Common myeloid progenitor, CD34-positive (primary cell): ENCODE data around the gene FGD3.

Source experiments
- CTCF ChIA-PET: fragments of 350-600 bp; sonication (Branson Sonifier 250); formaldehyde crosslinking; loops from one replicate; lab custom pipeline; 2021; ENCODE audit warnings: antibody characterized with exemption; lab: Charles Lee
- POLR2A ChIA-PET: fragments of 350-600 bp; sonication (Branson Sonifier 250); formaldehyde crosslinking; loops from one replicate; lab custom pipeline; 2021; ENCODE audit warnings: antibody characterized with exemption; lab: Charles Lee
- DNase-seq, 3 donors: peaks; one replicate each; pipeline versions ENCODE4 v3.0.0 to v3.0.0-alpha.2; 2013
- H3K27ac ChIP-seq, 2 experiments: 1 replicate in 1 of 2; 2 replicates in 1 of 2; pipeline ENCODE4 v1.7.0; 2013; ENCODE audit warnings: inconsistent platforms in 2 of 2, low read length in 2 of 2, mild to moderate bottlenecking in 2 of 2, low read depth in 1 of 2, moderate library complexity in 1 of 2; ENCODE audit not compliant: severe bottlenecking in 2 of 2, insufficient read depth in 1 of 2, poor library complexity in 1 of 2
- H3K27me3 ChIP-seq, 5 experiments: replicated peaks in 2 of 5; 1 replicate in 3 of 5; 2 replicates in 2 of 5; pipeline versions ENCODE4 v1.6.1 to v1.7.0; 2013; ENCODE audit warnings: low read length in 4 of 5, mild to moderate bottlenecking in 2 of 5, moderate library complexity in 2 of 5, inconsistent platforms in 1 of 5; ENCODE audit not compliant: insufficient read depth in 5 of 5, control insufficient read depth in 4 of 5
- H3K36me3 ChIP-seq, 4 experiments: 1 replicate in 2 of 4; 2 replicates in 2 of 4; pipeline versions ENCODE4 v1.6.1 to v1.7.0; 2013; ENCODE audit warnings: low read length in 3 of 4, control low read depth in 1 of 4, mild to moderate bottlenecking in 1 of 4; ENCODE audit not compliant: control insufficient read depth in 4 of 4, insufficient read depth in 4 of 4
- H3K4me1 ChIP-seq, 4 experiments: 1 replicate in 3 of 4; 2 replicates in 1 of 4; pipeline versions ENCODE4 v1.6.1 to v1.7.1; 2013; ENCODE audit warnings: low read length in 3 of 4, mild to moderate bottlenecking in 3 of 4, control low read depth in 1 of 4, inconsistent platforms in 1 of 4, moderate library complexity in 1 of 4; ENCODE audit not compliant: control insufficient read depth in 4 of 4, insufficient read depth in 4 of 4; ENCODE audit errors: control extremely low read depth in 1 of 4
- H3K4me3 ChIP-seq, 7 experiments: 1 replicate in 4 of 7; 2 replicates in 3 of 7; pipeline versions ENCODE4 v1.5.1 to v1.7.0; 2013; ENCODE audit warnings: mild to moderate bottlenecking in 7 of 7, low read length in 6 of 7, moderate library complexity in 6 of 7, inconsistent platforms in 2 of 7, low read depth in 2 of 7, control low read depth in 1 of 7; ENCODE audit not compliant: insufficient read depth in 4 of 7, control insufficient read depth in 1 of 7; ENCODE audit errors: extremely low read depth in 1 of 7
- H3K9me3 ChIP-seq, 5 experiments: 1 replicate in 4 of 5; 2 replicates in 1 of 5; pipeline versions ENCODE4 v1.6.1 to v1.7.1; 2013; ENCODE audit warnings: low read length in 4 of 5, mild to moderate bottlenecking in 2 of 5, inconsistent platforms in 1 of 5, low read depth in 1 of 5, moderate library complexity in 1 of 5; ENCODE audit not compliant: control insufficient read depth in 4 of 5, insufficient read depth in 2 of 5; ENCODE audit errors: control extremely low read depth in 1 of 5
- WGBS: methylation state at CpG from one replicate; pipeline ENCODE4 v1.1.5; 2013; ENCODE audit not compliant: insufficient coverage; 5-methylcytosine and 5-hydroxymethylcytosine counted together

FGD3 gene

GRCh38 chr9:93048566-93049448, 101.5 kb downstream of the FGD3 start:
- Histone ChIP-seq H3K4me3 (no peak overlapping the region), H3K4me1 (peaks cover 3 to 11% (median 6%) of the 10 kb centered on the region in 4 experiments), H3K36me3 (no peaks in the 10 kb centered on the region), H3K27me3 (no peaks in the 10 kb centered on the region), H3K9me3 (no peaks in the 10 kb centered on the region), H3K27ac (no peak overlapping the region)
- no peak for DNase-seq
- CTCF ChIA-PET, result interaction anchor here (1.4 kb wide), 1 partner anchor 12 kb away, joined by 3 read pairs; no protein-coding TSS in a partner anchor
- WGBS, result 90% methylated on average over 7 of the region's 8 CpGs
- POLR2A ChIA-PET, result no interaction called here

DNA sequence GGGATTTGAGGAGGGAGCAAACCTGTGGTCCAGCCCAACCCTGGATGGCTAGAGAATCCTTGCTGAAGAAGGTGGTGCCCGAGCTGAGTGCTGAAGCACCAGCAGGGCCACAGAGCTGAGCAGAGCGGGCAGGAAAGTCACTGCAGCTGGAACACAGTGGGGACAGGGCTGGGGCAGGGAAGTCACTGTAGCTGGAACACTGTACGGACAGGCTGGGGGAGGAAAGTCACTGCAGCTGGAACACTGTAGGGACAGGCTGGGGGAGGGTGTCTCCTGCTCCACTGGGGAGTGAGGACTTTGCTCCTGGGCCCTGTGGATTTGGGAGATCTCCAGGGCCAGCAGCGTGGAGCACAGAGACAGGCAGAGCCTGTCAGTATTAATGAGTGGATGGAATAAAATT, 102.2 kb downstream of the FGD3 start:
- POLR2A ChIA-PET, result no interaction called here
- H3K4me1 ChIP-seq, result peaks cover 3 to 18% (median 7%) of the 10 kb centered on the region in 4 experiments
- 96% methylated on average over 4 of the region's 4 CpGs for WGBS

DNA sequence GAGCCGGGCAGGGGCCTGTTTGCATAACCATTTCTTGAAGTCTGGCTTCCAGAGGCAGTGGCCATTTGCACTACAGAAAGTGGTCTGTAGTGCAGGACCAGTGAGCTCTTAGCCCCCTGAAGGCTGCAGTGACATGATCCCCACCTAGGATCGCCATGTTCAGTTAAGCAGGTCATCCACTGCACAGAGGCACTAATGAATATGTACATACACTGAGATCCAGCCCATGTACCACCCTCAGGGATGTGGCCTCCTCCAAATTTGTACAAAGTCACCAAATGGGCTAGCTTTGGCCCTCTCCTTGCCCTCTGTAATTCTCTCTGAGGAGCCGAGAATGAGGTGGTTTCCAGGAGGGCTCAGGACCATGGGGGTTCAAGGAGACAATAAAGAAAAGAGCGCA, 102.9 kb downstream of the FGD3 start:
- ChIA-PET POLR2A (no interaction called here), CTCF (interaction anchor here (0.8 to 4.4 kb wide), 7 partner anchors 9 to 111 kb away, joined by 3 to 16 read pairs (median 3); no protein-coding TSS in a partner anchor)
- no peaks in the 10 kb centered on the region for H3K9me3 ChIP-seq
- no peak overlapping the region for H3K27ac ChIP-seq
- no peaks in the 10 kb centered on the region for H3K27me3 ChIP-seq
- H3K36me3 ChIP-seq, result no peaks in the 10 kb centered on the region
- 97% methylated on average over 3 of the region's 4 CpGs for WGBS
- no peak overlapping the region for H3K4me3 ChIP-seq
- peaks cover 3 to 25% (median 11%) of the 10 kb centered on the region in 4 experiments for H3K4me1 ChIP-seq
- DNase-seq, result no peak

More for the DNA sequence above, 102.2 kb downstream of the FGD3 start:
- H3K4me3 ChIP-seq, result no peak overlapping the region
- H3K36me3 ChIP-seq, result no peaks in the 10 kb centered on the region
- no peaks in the 10 kb centered on the region for H3K9me3 ChIP-seq
- H3K27ac ChIP-seq, result no peak overlapping the region
- CTCF ChIA-PET, result interaction anchor here (1.1 to 1.4 kb wide), 3 partner anchors 13 to 21 kb away, joined by 3 to 5 read pairs (median 3); no protein-coding TSS in a partner anchor
- DNase-seq, result no peak
- no peaks in the 10 kb centered on the region for H3K27me3 ChIP-seq

DNA sequence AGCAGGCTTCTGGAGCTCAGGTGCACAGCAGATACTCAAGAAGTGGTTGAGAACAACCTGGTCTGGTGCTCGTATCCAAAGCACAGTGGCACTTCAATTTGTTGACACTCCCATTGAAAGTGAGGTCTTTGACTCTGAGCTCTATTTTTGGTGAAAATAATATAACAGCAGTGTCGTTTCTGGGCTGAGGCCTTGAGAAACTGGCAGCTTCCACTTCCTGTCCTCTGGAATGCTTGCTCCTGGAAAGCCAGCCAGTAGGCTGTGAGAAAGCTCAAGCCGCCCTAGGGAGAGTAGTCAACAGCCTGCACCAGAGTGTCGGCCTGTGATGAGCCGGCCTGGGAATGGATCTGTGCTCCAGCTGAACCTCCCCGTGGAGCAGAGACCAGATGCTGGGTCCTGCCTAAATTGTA, 104.4 kb downstream of the FGD3 start:
- Histone ChIP-seq H3K27ac (no peak overlapping the region), H3K4me3 (no peak overlapping the region), H3K9me3 (no peaks in the 10 kb centered on the region), H3K4me1 (peaks cover 4 to 29% (median 11%) of the 10 kb centered on the region in 4 experiments), H3K36me3 (no peaks in the 10 kb centered on the region), H3K27me3 (no peaks in the 10 kb centered on the region)
- DNase-seq, result no peak
- ChIA-PET CTCF (interaction anchor here (0.9 to 4.4 kb wide), 8 partner anchors 9 to 57 kb away, joined by 3 to 16 read pairs (median 4); no protein-coding TSS in a partner anchor), POLR2A (no interaction called here)
- WGBS, result 91% methylated on average over 5 of the region's 6 CpGs

- Histone ChIP-seq H3K27me3 (no peaks in the 10 kb centered on the region), H3K4me1 (peaks cover 6 to 41% (median 20%) of the 10 kb centered on the region in 4 experiments), H3K27ac (no peak overlapping the region), H3K9me3 (no peaks in the 10 kb centered on the region), H3K36me3 (no peaks in the 10 kb centered on the region), H3K4me3 (no peak overlapping the region)
- DNase-seq, result peak in 2 of 3 donors; percentile 62 to 70
- ChIA-PET CTCF (interaction anchor here (0.6 to 4.4 kb wide), 16 partner anchors 8 to 67 kb away, joined by 3 to 16 read pairs (median 4); no protein-coding TSS in a partner anchor), POLR2A (no interaction called here)
- 58% methylated on average over 12 of the region's 15 CpGs for WGBS
Observed at GRCh38 chr9:93052791-93053540, 105.6 kb downstream of the FGD3 start.

DNA sequence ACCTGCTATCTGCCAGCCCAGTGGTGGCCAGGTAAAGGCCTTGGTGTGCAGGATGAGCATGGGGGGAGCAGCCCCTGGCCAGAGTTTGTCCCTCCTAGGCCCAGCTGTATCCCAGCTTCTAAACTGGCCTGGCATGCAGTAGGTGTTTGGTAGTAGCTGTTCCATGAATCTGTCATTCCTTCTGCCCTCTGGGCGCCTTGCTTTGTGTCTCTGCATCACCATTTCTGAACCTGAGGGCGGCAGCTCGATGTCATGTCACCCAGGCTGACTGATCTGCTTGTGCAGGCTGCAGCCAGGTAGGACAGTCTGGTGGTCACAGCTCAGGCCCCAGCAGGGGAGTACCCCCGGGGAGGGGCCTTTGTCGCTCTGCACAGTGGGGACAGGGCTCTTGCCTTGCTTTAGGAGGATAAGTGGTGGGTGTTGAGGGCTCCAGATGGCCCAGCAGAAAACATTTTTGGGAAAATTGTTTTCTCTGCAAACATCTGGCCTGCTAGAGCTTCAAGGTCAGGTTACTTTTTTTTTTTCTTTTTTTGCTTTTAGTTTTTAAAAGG, 106.5 kb downstream of the FGD3 start:
- Histone ChIP-seq H3K9me3 (no peaks in the 10 kb centered on the region), H3K36me3 (no peaks in the 10 kb centered on the region), H3K4me3 (no peak overlapping the region), H3K27me3 (no peaks in the 10 kb centered on the region), H3K4me1 (peaks cover 6 to 44% (median 28%) of the 10 kb centered on the region in 4 experiments), H3K27ac (no peak overlapping the region)
- no peak for DNase-seq
- WGBS, result 96% methylated on average over 3 of the region's 5 CpGs
- CTCF ChIA-PET, result interaction anchor here (0.6 to 4.4 kb wide), 12 partner anchors 9 to 66 kb away, joined by 3 to 16 read pairs (median 4); no protein-coding TSS in a partner anchor
- POLR2A ChIA-PET, result no interaction called here
